ENCODE data around the gene BCAS1.

Gene BCAS1

GRCh38 chr20:53918949-53919361 is 151.4 kb downstream of the BCAS1 start:
- no peak for DNase-seq

GRCh38 chr20:53918020-53918311 is 152.4 kb downstream of the BCAS1 start:
- DNase-seq: no peak

- no peak for DNase-seq
These were observed 153.0 kb downstream of the BCAS1 start for GRCh38 chr20:53917145-53918019.

- DNase-seq: no peak
These were observed 154.3 kb downstream of the BCAS1 start for GRCh38 chr20:53916173-53916512.

GRCh38 chr20:53915446-53916172 is 154.8 kb downstream of the BCAS1 start:
- peak; percentile 97 for DNase-seq

- DNase-seq: no peak
These were observed 155.5 kb downstream of the BCAS1 start for GRCh38 chr20:53914781-53915445.

- DNase-seq: no peak
These were observed 156.2 kb downstream of the BCAS1 start for GRCh38 chr20:53914091-53914780.

- no peak for DNase-seq
These were observed 159.1 kb downstream of the BCAS1 start for GRCh38 chr20:53911301-53911700.

GRCh38 chr20:53910351-53911002 is 159.9 kb downstream of the BCAS1 start:
- no peak for DNase-seq

- DNase-seq: no peak
These were observed 162.2 kb downstream of the BCAS1 start for GRCh38 chr20:53907968-53908751.

GRCh38 chr20:53905820-53906191 is 164.6 kb downstream of the BCAS1 start:
- DNase-seq: no peak

- DNase-seq: no peak
These were observed 165.2 kb downstream of the BCAS1 start for GRCh38 chr20:53905019-53905819.

GRCh38 chr20:53904261-53904660 is 166.1 kb downstream of the BCAS1 start:
- no peak for DNase-seq

- DNase-seq: no peak
These were observed 166.8 kb downstream of the BCAS1 start for GRCh38 chr20:53903652-53903987.

- no peak for DNase-seq
These were observed 167.3 kb downstream of the BCAS1 start for GRCh38 chr20:53902968-53903651.

GRCh38 chr20:53901497-53902096 is 168.8 kb downstream of the BCAS1 start:
- DNase-seq: no peak

- no peak for DNase-seq
These were observed 169.3 kb downstream of the BCAS1 start for GRCh38 chr20:53901064-53901463.

- DNase-seq: no peak
These were observed 169.9 kb downstream of the BCAS1 start for GRCh38 chr20:53900380-53900999.

- peak; percentile 85 for DNase-seq
These were observed 170.8 kb downstream of the BCAS1 start for GRCh38 chr20:53899351-53900167.
